Measurements from ENCODE around the gene SYNDIG1L. TPM values are rescaled to one million over a fixed set of nuclear protein-coding genes. Genes with fewer than 3 reads are reported as not detected.
A peak's percentile ranks its signal among the peaks of the same experiment; 100 is the strongest.

Gene SYNDIG1L
- total RNA-seq, 2 experiments from 2014 or later: not detected

DNA sequence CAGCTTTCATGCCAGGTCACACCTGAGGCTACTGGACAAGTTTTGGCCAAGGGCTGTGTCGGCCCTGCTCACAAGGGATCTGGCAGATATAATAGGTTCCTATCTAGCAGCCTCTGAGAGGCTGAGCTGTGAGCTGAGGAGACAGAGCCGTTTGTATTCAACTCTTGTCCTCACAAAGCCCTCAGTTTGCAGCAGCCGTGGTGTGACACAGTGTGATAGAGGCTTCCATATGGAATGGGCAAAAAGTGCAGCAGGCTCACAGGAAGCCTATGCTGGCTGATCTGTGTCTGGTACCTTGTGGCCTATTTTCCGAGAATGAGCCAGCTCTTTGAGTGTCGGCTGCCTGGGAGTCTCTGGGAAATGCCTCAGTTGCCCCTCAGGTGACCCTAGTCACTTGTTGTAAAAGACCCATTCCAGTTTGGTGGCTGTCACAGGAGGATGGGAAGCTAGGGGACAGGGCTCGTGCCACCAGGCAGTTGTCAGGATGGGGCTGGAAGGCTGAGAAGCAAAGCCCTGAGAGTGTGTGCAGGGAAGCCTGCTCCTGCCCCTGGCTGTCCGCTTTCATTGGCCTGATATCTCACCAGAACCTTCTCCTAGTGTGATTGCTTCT lies 61.6 kb downstream of the SYNDIG1L start:
- Mint-ChIP-seq H3K36me3 (no peaks in the 10 kb centered on the region), H3K4me3 (no peak overlapping the region), H3K27me3 (peaks cover 8% of the 10 kb centered on the region), H3K9me3 (no peaks in the 10 kb centered on the region), H3K27ac (no peak overlapping the region), H3K4me1 (ENCODE audit: low read depth) (no peaks in the 10 kb centered on the region)
- no peak for DNase-seq
- intact Hi-C loops (cut with micrococcal nuclease): no loop called here
- POLR2A ChIA-PET: no interaction called here
- CTCF ChIA-PET: interaction anchor here (0.7 to 3.1 kb wide), 3 partner anchors 18 to 245 kb away, joined by 5 to 7 read pairs (median 5); no protein-coding TSS in a partner anchor

- Mint-ChIP-seq H3K36me3 (no peaks in the 10 kb centered on the region), H3K27me3 (peaks cover 8% of the 10 kb centered on the region), H3K9me3 (no peaks in the 10 kb centered on the region), H3K27ac (peak overlapping the region; percentile 43), H3K4me3 (no peak overlapping the region), H3K4me1 (ENCODE audit: low read depth) (no peaks in the 10 kb centered on the region)
- ChIA-PET CTCF (interaction anchor here (1.5 to 3.1 kb wide), 2 partner anchors 16 to 128 kb away, joined by 5 to 7 read pairs; no protein-coding TSS in a partner anchor), POLR2A (no interaction called here)
- DNase-seq: peak; percentile 77
- intact Hi-C loops (cut with micrococcal nuclease): loop anchor here (1.0 to 2.0 kb wide), 2 partner anchors 130 to 250 kb away; partner anchors contain the start of gene LTBP2
Observed at GRCh38 chr14:74362361-74362915, 63.6 kb downstream of the SYNDIG1L start.

- no peak overlapping the region for H3K27ac Mint-ChIP-seq
- peaks cover 8% of the 10 kb centered on the region for H3K27me3 Mint-ChIP-seq
- H3K4me3 Mint-ChIP-seq: no peak overlapping the region
- POLR2A ChIA-PET: no interaction called here
- intact Hi-C loops (cut with micrococcal nuclease): no loop called here
- H3K36me3 Mint-ChIP-seq: no peaks in the 10 kb centered on the region
- CTCF ChIA-PET: no interaction called here
- no peak for DNase-seq
- no peaks in the 10 kb centered on the region for H3K9me3 Mint-ChIP-seq
- no peaks in the 10 kb centered on the region for H3K4me1 Mint-ChIP-seq (ENCODE audit: low read depth)
Observed at GRCh38 chr14:74360163-74360562, 65.8 kb downstream of the SYNDIG1L start.

DNA sequence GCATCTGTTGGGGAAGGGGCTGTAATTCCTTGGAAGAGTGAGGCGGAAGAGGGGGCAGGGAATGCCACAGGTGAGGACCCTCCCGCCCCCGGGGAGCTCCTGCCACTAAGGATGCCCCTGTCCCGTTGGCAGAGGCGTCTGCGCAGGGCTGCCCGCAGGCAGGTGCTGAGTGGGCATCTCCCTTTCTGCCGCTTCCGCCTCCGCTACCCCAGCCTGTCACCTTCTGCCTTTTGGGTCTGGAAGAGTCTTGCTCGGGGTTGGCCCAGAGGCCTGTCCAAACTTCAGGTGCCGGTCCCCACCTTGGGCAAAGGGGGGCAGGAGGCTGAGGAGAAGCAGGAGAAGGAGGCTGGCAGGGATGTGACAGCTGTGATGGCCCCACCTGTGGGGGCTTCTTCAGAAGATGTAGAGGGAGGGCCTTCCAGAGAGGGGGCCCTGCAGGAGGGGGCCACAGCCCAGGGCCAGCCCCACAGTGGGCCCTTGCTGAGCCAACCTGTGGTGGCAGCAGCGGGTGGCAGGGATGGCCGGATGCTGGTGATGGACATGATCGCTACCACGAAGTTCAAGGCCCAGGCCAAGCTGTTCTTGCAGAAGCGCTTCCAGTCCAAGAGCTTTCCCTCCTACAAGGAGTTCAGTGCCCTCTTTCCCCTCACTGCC lies 67.7 kb downstream of the SYNDIG1L start:
- intact Hi-C loops (cut with micrococcal nuclease): no loop called here
- no peak for DNase-seq
- no peaks in the 10 kb centered on the region for H3K36me3 Mint-ChIP-seq
- CTCF ChIA-PET: interaction anchor here (0.9 kb wide), 1 partner anchor 132 kb away, joined by 3 read pairs; no protein-coding TSS in a partner anchor
- no peaks in the 10 kb centered on the region for H3K9me3 Mint-ChIP-seq
- POLR2A ChIA-PET: no interaction called here
- H3K27ac Mint-ChIP-seq: no peak overlapping the region
- H3K4me1 Mint-ChIP-seq (ENCODE audit: low read depth): no peaks in the 10 kb centered on the region
- no peak overlapping the region for H3K4me3 Mint-ChIP-seq
- peaks cover 3% of the 10 kb centered on the region for H3K27me3 Mint-ChIP-seq

DNA sequence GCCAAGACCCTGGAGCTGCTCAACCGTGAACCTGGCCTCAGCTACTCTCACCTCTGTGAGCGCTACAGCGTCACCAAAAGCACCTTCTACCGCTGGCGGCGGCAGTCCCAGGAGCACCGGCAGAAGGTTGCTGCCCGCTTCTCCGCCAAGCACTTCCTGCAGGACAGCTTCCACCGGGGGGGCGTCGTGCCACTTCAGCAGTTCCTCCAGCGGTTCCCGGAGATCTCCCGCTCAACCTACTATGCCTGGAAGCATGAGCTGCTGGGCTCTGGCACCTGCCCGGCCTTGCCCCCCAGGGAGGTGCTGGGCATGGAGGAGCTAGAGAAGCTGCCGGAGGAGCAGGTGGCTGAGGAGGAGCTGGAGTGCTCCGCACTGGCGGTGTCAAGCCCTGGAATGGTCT lies 68.4 kb downstream of the SYNDIG1L start:
- Mint-ChIP-seq H3K9me3 (no peaks in the 10 kb centered on the region), H3K27me3 (peaks cover 3% of the 10 kb centered on the region), H3K27ac (no peak overlapping the region), H3K4me1 (ENCODE audit: low read depth) (no peaks in the 10 kb centered on the region), H3K36me3 (no peaks in the 10 kb centered on the region), H3K4me3 (no peak overlapping the region)
- POLR2A ChIA-PET: no interaction called here
- intact Hi-C loops (cut with micrococcal nuclease): no loop called here
- CTCF ChIA-PET: no interaction called here
- DNase-seq: no peak

DNA sequence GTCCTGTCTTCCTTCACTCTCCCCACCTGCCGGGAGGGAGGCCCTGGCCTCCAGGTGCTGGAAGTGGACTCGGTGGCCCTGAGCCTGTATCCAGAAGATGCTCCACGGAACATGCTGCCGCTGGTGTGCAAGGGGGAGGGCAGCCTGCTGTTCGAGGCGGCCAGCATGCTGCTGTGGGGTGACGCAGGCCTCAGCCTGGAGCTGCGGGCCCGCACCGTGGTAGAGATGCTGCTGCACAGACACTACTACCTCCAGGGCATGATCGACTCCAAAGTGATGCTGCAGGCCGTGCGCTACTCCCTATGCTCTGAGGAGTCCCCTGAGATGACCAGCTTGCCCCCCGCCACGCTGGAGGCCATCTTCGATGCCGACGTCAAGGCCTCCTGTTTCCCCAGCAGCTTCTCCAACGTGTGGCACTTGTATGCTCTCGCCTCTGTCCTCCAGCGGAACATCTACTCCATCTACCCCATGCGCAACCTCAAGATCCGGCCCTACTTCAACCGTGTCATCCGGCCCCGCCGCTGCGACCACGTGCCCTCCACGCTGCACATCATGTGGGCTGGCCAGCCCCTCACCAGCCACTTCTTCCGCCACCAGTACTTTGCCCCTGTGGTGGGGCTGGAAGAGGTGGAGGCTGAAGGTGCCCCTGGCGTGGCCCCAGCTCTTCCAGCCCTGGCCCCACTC lies 69.0 kb downstream of the SYNDIG1L start:
- Mint-ChIP-seq H3K4me1 (ENCODE audit: low read depth) (no peaks in the 10 kb centered on the region), H3K27me3 (peaks cover under 1% of the 10 kb centered on the region), H3K9me3 (no peaks in the 10 kb centered on the region), H3K36me3 (no peaks in the 10 kb centered on the region), H3K4me3 (no peak overlapping the region), H3K27ac (no peak overlapping the region)
- intact Hi-C loops (cut with micrococcal nuclease): no loop called here
- DNase-seq: no peak
- POLR2A ChIA-PET: no interaction called here
- CTCF ChIA-PET: no interaction called here

Other genes starting within 250 kb of the SYNDIG1L start
- not detected for gene VSX2, start 186.8 kb downstream of the SYNDIG1L start, total RNA-seq
- 10 to 100 TPM; 42.7 to 47.7 TPM for gene ABCD4, start 123.3 kb downstream of the SYNDIG1L start, total RNA-seq
- not detected for gene VRTN, start 77.7 kb downstream of the SYNDIG1L start, total RNA-seq
- 10 to 100 TPM; 44.6 to 46.3 TPM for gene NPC2, start 67.1 kb upstream of the SYNDIG1L start, total RNA-seq
- gene ISCA2, start 67.6 kb upstream of the SYNDIG1L start, total RNA-seq: 10 to 100 TPM; 33.6 to 35.2 TPM
- gene LTBP2, start 186.0 kb upstream of the SYNDIG1L start, total RNA-seq: under 1 TPM; 0.10 to 0.31 TPM

All from activated CD4-positive, alpha-beta memory T cell treated with anti-CD3 and anti-CD28 coated beads for 36 hours (primary cell).